ENCODE data around the gene BIRC2. TPM values are rescaled to one million over a fixed set of nuclear protein-coding genes. Genes with fewer than 3 reads are reported as not detected.

The BIRC2 gene
- total RNA-seq, 1 experiment from 2014 or later: 36.1 TPM

GRCh38 chr11:102421261-102421660 lies 74.2 kb downstream of the BIRC2 start:
- no peaks in the 10 kb centered on the region for H3K9me2 ChIP-seq (replicated peaks; ENCODE audit: low read length)
- no peaks in the 10 kb centered on the region for H3K9me3 ChIP-seq (ENCODE audit: low read length)
- ATAC-seq (no peak), DNase-seq (no peak)
- H2AFZ ChIP-seq (ENCODE audit: low read length): no peak overlapping the region
- peaks cover 16% of the 10 kb centered on the region for H4K20me1 ChIP-seq (ENCODE audit: low read length)
- H3K9ac ChIP-seq (ENCODE audit: low read length): no peak overlapping the region
- POLR2A ChIA-PET (ENCODE audit: unreplicated experiment): no interaction called here
- CTCF ChIA-PET: no interaction called here
- no TSS peak for BruUV-seq (replicated peaks)
- peaks cover 62% of the 10 kb centered on the region for H3K79me2 ChIP-seq (ENCODE audit: low read length)
- peaks cover 7% of the 10 kb centered on the region for H3K36me3 ChIP-seq (ENCODE audit: low read depth, low read length)
- intact Hi-C loops (cut with micrococcal nuclease): no loop called here
- H3K4me2 ChIP-seq (ENCODE audit: low read length): no peak overlapping the region
- no peak for TF ChIP-seq EZH2phosphoT487 (IDR thresholded peaks at IDR 0.05; ENCODE audit: borderline replicate concordance, low read length)
- TF ChIP-seq CTCF (conservative IDR thresholded peaks at IDR 0.05; ENCODE audit: low read depth, low read length): no peak
- H3K4me1 ChIP-seq (ENCODE audit: insufficient read depth, low read length): no peaks in the 10 kb centered on the region
- H3F3A ChIP-seq (ENCODE audit: low read length, unreplicated experiment): no peaks in the 10 kb centered on the region
- no peak overlapping the region for H3K27ac ChIP-seq (ENCODE audit: low read length)
- no peak overlapping the region for H3K4me3 ChIP-seq (ENCODE audit: low read length)
- H3K27me3 ChIP-seq (ENCODE audit: low read length): no peaks in the 10 kb centered on the region

GRCh38 chr11:102422817-102423712 lies 76.1 kb downstream of the BIRC2 start:
- intact Hi-C loops (cut with micrococcal nuclease): no loop called here
- CTCF ChIA-PET: no interaction called here
- no peaks in the 10 kb centered on the region for H3K9me3 ChIP-seq (ENCODE audit: low read length)
- H3K36me3 ChIP-seq (ENCODE audit: low read depth, low read length): peaks cover 5% of the 10 kb centered on the region
- ATAC-seq: no peak
- no peaks in the 10 kb centered on the region for H3K4me1 ChIP-seq (ENCODE audit: insufficient read depth, low read length)
- H3K9ac ChIP-seq (ENCODE audit: low read length): no peak overlapping the region
- no peak overlapping the region for H2AFZ ChIP-seq (ENCODE audit: low read length)
- H3K27ac ChIP-seq (ENCODE audit: low read length): no peak overlapping the region
- H3K4me3 ChIP-seq (ENCODE audit: low read length): no peak overlapping the region
- no peak for TF ChIP-seq CTCF (conservative IDR thresholded peaks at IDR 0.05; ENCODE audit: low read depth, low read length)
- no peak for TF ChIP-seq EZH2 (IDR thresholded peaks at IDR 0.05; ENCODE audit: low read length, unreplicated experiment)
- TF ChIP-seq EZH2phosphoT487 (IDR thresholded peaks at IDR 0.05; ENCODE audit: borderline replicate concordance, low read length): no peak
- H3K79me2 ChIP-seq (ENCODE audit: low read length): peaks cover 44% of the 10 kb centered on the region
- BruUV-seq (replicated peaks): no TSS peak
- H3F3A ChIP-seq (ENCODE audit: low read length, unreplicated experiment): no peaks in the 10 kb centered on the region
- no peak overlapping the region for H3K4me2 ChIP-seq (ENCODE audit: low read length)
- H4K20me1 ChIP-seq (ENCODE audit: low read length): peaks cover 16% of the 10 kb centered on the region
- no peaks in the 10 kb centered on the region for H3K27me3 ChIP-seq (ENCODE audit: low read length)
- DNase-seq: no peak
- POLR2A ChIA-PET (ENCODE audit: unreplicated experiment): no interaction called here
- H3K9me2 ChIP-seq (replicated peaks; ENCODE audit: low read length): no peaks in the 10 kb centered on the region

- no peak for DNase-seq
- TF ChIP-seq EZH2 (IDR thresholded peaks at IDR 0.05; ENCODE audit: low read length, unreplicated experiment): no peak
- no peak for TF ChIP-seq EZH2phosphoT487 (IDR thresholded peaks at IDR 0.05; ENCODE audit: borderline replicate concordance, low read length)
- Histone ChIP-seq H3K36me3 (ENCODE audit: low read depth, low read length) (peaks cover 3% of the 10 kb centered on the region), H3K9me3 (ENCODE audit: low read length) (no peaks in the 10 kb centered on the region), H3K4me3 (ENCODE audit: low read length) (no peak overlapping the region), H2AFZ (ENCODE audit: low read length) (no peak overlapping the region), H3K27ac (ENCODE audit: low read length) (no peak overlapping the region), H3K9me2 (replicated peaks; ENCODE audit: low read length) (no peaks in the 10 kb centered on the region), H3K27me3 (ENCODE audit: low read length) (no peaks in the 10 kb centered on the region), H3K9ac (ENCODE audit: low read length) (no peak overlapping the region), H3K4me1 (ENCODE audit: insufficient read depth, low read length) (no peaks in the 10 kb centered on the region), H3K79me2 (ENCODE audit: low read length) (peaks cover 40% of the 10 kb centered on the region), H3K4me2 (ENCODE audit: low read length) (no peak overlapping the region), H3F3A (ENCODE audit: low read length, unreplicated experiment) (no peaks in the 10 kb centered on the region), H4K20me1 (ENCODE audit: low read length) (peaks cover 15% of the 10 kb centered on the region)
- ATAC-seq: no peak
- POLR2A ChIA-PET (ENCODE audit: unreplicated experiment): no interaction called here
- no TSS peak for BruUV-seq (replicated peaks)
- intact Hi-C loops (cut with micrococcal nuclease): no loop called here
- CTCF ChIA-PET: no interaction called here
These were observed 76.9 kb downstream of the BIRC2 start for GRCh38 chr11:102423936-102424335.
